ENCODE measurements around the gene HOMER2. TPM values are rescaled to one million over a fixed set of nuclear protein-coding genes. Genes with fewer than 3 reads are reported as not detected.

The HOMER2 gene
- total and polyA plus RNA-seq, 2 experiments from 2014 or later, result 10.8 to 23.9 TPM

GRCh38 chr15:82970696-82971095 lies 18.2 kb upstream of the HOMER2 start (continued):
- no peak for TF ChIP-seq ZNF462 (CRISPR knock-in tag; IDR thresholded peaks at IDR 0.05)
- no peak for TF ChIP-seq ZNF114 (CRISPR knock-in tag; IDR thresholded peaks at IDR 0.05)
- no peak for TF ChIP-seq REST (IDR thresholded peaks at IDR 0.05; ENCODE audit: unreplicated experiment)
- TF ChIP-seq ZNF331 (CRISPR knock-in tag; IDR thresholded peaks at IDR 0.05; ENCODE audit: low read depth), result no peak

- Mint-ChIP-seq H3K4me1 (no peaks in the 10 kb centered on the region), H3K9me3 (no peaks in the 10 kb centered on the region), H3K4me3 (no peak overlapping the region), H3K27ac (no peak overlapping the region), H3K27me3 (ENCODE audit: insufficient read depth, low read depth, poor library complexity) (peaks cover 3% of the 10 kb centered on the region), H3K36me3 (ENCODE audit: low read depth) (no peaks in the 10 kb centered on the region)
- H3K4me2 ChIP-seq, result no peak overlapping the region
- no peak overlapping the region for H2AFZ ChIP-seq
- no peaks in the 10 kb centered on the region for H3K4me1 ChIP-seq (ENCODE audit: insufficient read depth)
- ATAC-seq (no peak), DNase-seq (ENCODE audit: low spot score) (no peak)
- H3K79me2 ChIP-seq (replicated peaks; ENCODE audit: insufficient read depth), result no peaks in the 10 kb centered on the region
- H3K36me3 ChIP-seq (ENCODE audit: insufficient read depth), result no peaks in the 10 kb centered on the region
- H4K20me1 ChIP-seq (replicated peaks; ENCODE audit: insufficient read depth), result no peaks in the 10 kb centered on the region
- no peaks in the 10 kb centered on the region for H3F3A ChIP-seq (replicated peaks; ENCODE audit: low read depth)
- H3K27me3 ChIP-seq (ENCODE audit: insufficient read depth), result no peaks in the 10 kb centered on the region
- no peak overlapping the region for H3K4me3 ChIP-seq
- no peaks in the 10 kb centered on the region for H3K9me2 ChIP-seq (ENCODE audit: insufficient read depth)
- H3K27ac ChIP-seq (ENCODE audit: low read depth), result no peak overlapping the region
- TF ChIP-seq ZNF462 (CRISPR knock-in tag; IDR thresholded peaks at IDR 0.05), result no peak
Measured at GRCh38 chr15:82970078-82970686, 17.7 kb upstream of the HOMER2 start.

Measured in GM23338 (cell line).